ENCODE data around the gene GID8. TPM values are rescaled to one million over a fixed set of nuclear protein-coding genes. Genes with fewer than 3 reads are reported as not detected.

GID8 gene
- total and polyA plus RNA-seq, 2 experiments from 2014 or later, result 41.8 to 106 TPM

DNA sequence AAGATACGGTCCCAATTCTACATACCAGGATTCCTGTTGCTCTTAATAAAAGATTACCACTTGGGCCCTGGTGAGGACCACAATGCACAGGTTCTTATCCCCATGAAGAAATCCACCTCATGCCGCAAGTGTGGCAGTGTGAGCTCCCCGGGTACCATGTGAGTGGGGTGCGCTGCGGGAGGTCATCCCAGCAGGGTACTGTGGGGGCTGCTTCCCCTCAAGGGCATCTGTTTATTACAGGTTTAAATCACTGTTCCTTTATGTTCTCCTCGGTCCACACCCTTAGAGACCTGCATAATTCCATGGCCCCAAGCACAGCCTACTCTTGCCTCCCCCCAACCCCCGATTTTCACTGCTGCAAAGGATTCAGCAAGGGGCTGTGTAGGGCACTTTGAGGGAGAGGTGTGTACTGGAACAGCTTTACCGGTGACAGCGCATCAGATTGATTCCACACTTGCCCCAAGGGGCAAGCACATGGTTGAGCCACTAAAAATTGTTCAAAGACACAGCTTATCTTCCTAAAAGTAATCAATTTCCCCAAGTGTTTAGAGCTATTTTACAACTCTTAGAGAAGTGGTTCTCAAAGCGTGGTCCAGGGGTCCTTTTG lies 17.8 kb upstream of the GID8 start (continued):
- TF ChIP-seq STAT1 (IDR thresholded peaks at IDR 0.05; ENCODE audit: unreplicated experiment) (no peak), EZH2phosphoT487 (IDR thresholded peaks at IDR 0.05; ENCODE audit: unreplicated experiment) (no peak), NANOG (IDR thresholded peaks at IDR 0.05; ENCODE audit: borderline replicate concordance) (no peak), EZH2 (IDR thresholded peaks at IDR 0.05; ENCODE audit: low read depth, unreplicated experiment) (no peak), ZNF114 (CRISPR knock-in tag; IDR thresholded peaks at IDR 0.05) (no peak)
- TF ChIP-seq, protein P1, sequence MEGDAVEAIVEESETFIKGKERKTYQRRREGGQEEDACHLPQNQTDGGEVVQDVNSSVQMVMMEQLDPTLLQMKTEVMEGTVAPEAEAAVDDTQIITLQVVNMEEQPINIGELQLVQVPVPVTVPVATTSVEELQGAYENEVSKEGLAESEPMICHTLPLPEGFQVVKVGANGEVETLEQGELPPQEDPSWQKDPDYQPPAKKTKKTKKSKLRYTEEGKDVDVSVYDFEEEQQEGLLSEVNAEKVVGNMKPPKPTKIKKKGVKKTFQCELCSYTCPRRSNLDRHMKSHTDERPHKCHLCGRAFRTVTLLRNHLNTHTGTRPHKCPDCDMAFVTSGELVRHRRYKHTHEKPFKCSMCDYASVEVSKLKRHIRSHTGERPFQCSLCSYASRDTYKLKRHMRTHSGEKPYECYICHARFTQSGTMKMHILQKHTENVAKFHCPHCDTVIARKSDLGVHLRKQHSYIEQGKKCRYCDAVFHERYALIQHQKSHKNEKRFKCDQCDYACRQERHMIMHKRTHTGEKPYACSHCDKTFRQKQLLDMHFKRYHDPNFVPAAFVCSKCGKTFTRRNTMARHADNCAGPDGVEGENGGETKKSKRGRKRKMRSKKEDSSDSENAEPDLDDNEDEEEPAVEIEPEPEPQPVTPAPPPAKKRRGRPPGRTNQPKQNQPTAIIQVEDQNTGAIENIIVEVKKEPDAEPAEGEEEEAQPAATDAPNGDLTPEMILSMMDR (conservative IDR thresholded peaks at IDR 0.05; ENCODE audit: low read depth in 2 of 2), result no peak

DNA sequence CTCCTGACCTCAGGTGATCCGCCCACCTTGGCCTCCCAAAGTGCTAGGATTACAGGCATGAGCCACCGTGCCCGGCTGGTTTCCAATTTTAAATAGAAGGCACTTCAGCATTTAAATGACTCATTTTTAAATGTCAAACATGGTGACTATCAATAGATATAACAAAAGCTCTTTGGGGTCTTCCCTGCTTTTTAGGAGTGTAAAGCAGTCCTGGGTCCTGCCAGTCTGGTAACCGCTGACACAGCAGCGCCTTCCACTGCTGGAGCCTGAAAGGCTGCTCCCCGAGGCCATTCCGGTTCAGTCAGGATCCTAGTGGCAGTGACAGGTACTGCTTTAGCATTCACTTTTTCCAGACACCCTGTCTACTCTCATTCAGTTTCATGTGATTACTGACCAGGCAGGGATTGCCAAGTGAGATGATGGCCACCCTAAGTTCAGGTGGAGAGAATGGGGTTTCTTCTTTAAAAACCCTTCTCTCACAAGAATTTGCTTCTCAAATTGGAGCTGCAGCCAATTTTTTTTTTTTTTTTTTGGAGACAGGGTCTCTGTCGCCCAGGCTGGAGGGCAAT lies 16.7 kb upstream of the GID8 start:
- peak overlapping the region; percentile 35 for H3K4me3 Mint-ChIP-seq
- 0 out of 2 replicates have a peak overlapping the region, but pooled peaks have one; percentile 16 for H3K27ac Mint-ChIP-seq
- H3K36me3 Mint-ChIP-seq (ENCODE audit: low read depth), result peaks cover 8% of the 10 kb centered on the region; the same call in 2 of the 3 replicates

More for the DNA sequence above, 16.7 kb upstream of the GID8 start:
- Histone ChIP-seq H3K4me1 (ENCODE audit: insufficient read depth) (peaks cover 88% of the 10 kb centered on the region), H3K4me2 (peak overlapping the region; percentile 77), H3K27me3 (ENCODE audit: insufficient read depth) (no peaks in the 10 kb centered on the region), H3K79me2 (replicated peaks; ENCODE audit: insufficient read depth) (peaks cover 98% of the 10 kb centered on the region), H3K4me3 (peak overlapping the region; percentile 18), H3K9me2 (ENCODE audit: insufficient read depth) (no peaks in the 10 kb centered on the region), H4K20me1 (replicated peaks; ENCODE audit: insufficient read depth) (peaks cover 84% of the 10 kb centered on the region), H3K36me3 (ENCODE audit: insufficient read depth) (peaks cover 2% of the 10 kb centered on the region; the same call in 1 of the 2 replicates), H3F3A (replicated peaks; ENCODE audit: low read depth) (peaks cover 44% of the 10 kb centered on the region), H2AFZ (no peak overlapping the region), H3K27ac (ENCODE audit: low read depth) (no peak overlapping the region)
- DNase-seq (ENCODE audit: low spot score), result peak; percentile 90
- TF ChIP-seq STAT1 (IDR thresholded peaks at IDR 0.05; ENCODE audit: unreplicated experiment) (no peak), NANOG (IDR thresholded peaks at IDR 0.05; ENCODE audit: borderline replicate concordance) (no peak), CREB1 (CRISPR knock-in tag; IDR thresholded peaks at IDR 0.05; ENCODE audit: low read depth) (no peak), POLR2AphosphoS5 (IDR thresholded peaks at IDR 0.05; ENCODE audit: low read depth) (no peak), EZH2 (IDR thresholded peaks at IDR 0.05; ENCODE audit: low read depth, unreplicated experiment) (no peak), EZH2phosphoT487 (IDR thresholded peaks at IDR 0.05; ENCODE audit: unreplicated experiment) (no peak)
- TF ChIP-seq, protein P1 (conservative IDR thresholded peaks at IDR 0.05; ENCODE audit: low read depth in 2 of 2), result peak; percentile 50 to 58
- TF ChIP-seq, protein P2, sequence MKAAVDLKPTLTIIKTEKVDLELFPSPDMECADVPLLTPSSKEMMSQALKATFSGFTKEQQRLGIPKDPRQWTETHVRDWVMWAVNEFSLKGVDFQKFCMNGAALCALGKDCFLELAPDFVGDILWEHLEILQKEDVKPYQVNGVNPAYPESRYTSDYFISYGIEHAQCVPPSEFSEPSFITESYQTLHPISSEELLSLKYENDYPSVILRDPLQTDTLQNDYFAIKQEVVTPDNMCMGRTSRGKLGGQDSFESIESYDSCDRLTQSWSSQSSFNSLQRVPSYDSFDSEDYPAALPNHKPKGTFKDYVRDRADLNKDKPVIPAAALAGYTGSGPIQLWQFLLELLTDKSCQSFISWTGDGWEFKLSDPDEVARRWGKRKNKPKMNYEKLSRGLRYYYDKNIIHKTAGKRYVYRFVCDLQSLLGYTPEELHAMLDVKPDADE (IDR thresholded peaks at IDR 0.05), result no peak
- ATAC-seq, result peak; percentile 78
- Mint-ChIP-seq H3K27me3 (ENCODE audit: insufficient read depth, low read depth, poor library complexity) (peaks cover 15% of the 10 kb centered on the region), H3K4me1 (peaks cover 73% of the 10 kb centered on the region), H3K9me3 (no peaks in the 10 kb centered on the region)

Measured in GM23338 (cell line).